NOMO-1 (cell line): ENCODE results near the gene PCK1.

Source experiments
- DNase-seq, 2 experiments: peaks; one replicate each; lab custom pipeline; 2025; ENCODE audit not compliant: unreplicated experiment in 2 of 2; lab: John Stamatoyannopoulos, UW

The PCK1 gene

GRCh38 chr20:57559658-57560553, 1.0 kb upstream of the PCK1 start:
- DNase-seq = no peak

DNA sequence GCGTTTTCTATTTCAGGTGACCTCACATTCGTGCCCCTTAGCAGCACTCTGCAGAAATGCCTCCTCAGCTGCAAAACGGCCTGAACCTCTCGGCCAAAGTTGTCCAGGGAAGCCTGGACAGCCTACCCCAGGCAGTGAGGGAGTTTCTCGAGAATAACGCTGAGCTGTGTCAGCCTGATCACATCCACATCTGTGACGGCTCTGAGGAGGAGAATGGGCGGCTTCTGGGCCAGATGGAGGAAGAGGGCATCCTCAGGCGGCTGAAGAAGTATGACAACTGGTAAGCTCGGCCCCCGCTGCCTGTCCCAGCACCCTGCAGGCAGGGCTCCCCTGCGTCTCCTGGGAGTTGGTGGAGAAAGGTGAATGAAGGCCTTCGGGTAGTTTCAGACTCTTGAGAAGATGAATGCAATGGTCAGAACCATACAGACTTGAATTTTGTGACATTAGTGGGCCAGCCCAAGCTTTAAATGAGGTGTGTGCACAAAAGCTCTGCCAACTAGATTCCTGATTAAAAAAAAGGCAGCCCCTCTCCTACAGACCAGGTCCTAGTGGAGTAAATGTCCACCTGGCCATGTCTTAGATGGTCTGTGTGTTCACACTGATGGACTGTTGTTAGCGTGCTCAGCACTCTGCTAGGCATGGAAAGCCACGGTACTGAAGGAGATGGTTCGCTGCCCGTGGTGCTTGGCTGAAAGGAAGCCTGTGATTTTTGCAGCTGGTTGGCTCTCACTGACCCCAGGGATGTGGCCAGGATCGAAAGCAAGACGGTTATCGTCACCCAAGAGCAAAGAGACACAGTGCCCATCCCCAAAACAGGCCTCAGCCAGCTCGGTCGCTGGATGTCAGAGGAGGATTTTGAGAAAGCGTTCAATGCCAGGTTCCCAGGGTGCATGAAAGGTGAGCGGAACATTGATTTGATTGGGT, 708 bp downstream of the PCK1 start:
- no peak for DNase-seq

- DNase-seq = no peak
Observed at GRCh38 chr20:57562541-57563465, 1.9 kb downstream of the PCK1 start.

GRCh38 chr20:57563522-57563921, 2.6 kb downstream of the PCK1 start:
- no peak for DNase-seq

GRCh38 chr20:57564180-57564802, 3.4 kb downstream of the PCK1 start:
- DNase-seq = no peak

GRCh38 chr20:57564951-57565642, 4.2 kb downstream of the PCK1 start:
- DNase-seq = no peak

GRCh38 chr20:57566399-57566798, 5.5 kb downstream of the PCK1 start:
- DNase-seq = no peak

GRCh38 chr20:57566803-57567459, 6.0 kb downstream of the PCK1 start:
- DNase-seq = no peak

DNA sequence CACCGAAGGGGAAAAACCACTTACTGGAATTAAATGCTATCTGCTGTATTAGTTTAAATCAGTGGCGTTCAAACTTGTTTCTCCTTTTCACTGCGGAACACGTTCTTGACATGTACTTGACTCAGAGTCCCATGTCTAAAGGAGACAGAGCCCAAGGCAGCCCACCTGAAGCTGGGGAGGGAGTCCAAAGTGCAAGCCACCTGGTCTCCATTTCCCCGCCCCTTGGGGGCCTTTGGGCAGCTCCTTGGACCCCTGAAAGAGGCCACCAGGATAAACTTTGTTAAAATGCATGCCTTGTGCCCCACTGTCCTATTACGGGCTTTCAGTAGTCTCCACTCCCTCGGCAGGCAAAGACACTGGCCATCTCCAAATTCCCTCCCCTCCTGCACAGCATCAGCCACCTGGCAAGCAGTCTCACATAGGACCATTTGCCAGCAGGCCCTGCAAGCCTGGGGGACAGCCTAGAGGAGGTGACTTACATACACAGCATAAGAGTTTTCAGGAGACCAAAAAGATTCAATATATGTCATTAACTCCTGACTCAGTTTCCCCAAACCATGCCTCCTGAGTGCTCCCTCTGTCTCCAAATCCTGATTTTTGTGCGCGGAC, 6.7 kb downstream of the PCK1 start:
- DNase-seq = no peak

DNA sequence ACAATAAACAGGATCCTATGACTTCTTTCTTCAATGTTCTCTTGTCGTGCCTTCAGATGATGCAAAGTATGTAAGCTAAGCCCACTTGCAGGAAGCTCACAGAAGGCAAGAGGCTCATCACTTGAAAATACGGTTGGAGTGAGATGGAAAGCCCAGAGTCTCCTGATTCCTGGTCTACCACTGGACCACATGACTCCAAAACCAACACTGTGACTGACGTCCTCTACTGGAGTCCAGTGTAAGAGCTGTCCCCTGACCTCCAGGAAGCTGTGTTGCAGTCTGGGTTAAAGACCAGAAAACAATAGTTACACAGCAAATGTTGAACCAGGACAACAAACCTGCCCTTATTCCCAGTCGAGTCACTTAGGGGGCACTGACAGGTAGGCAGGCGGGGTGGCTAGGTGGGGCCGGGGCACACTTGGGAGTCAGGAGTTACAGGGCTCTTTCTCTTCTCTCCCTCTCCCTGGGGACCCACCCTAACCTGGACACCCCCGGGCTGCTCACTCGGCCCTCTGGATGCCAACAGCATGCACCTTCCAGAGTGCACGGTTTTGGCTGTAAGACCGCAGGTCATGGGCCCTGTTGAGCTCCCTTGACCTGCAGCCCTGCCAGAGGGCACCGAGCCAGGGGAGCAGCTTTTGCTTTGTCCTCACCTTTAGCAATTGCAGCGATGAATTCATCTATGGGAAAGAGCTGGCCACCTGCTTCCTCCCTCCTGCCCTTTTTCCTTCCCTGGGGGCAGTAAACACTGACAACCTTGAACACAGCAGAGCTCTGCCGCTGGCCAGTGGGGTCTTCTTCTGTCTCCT, 7.4 kb downstream of the PCK1 start:
- no peak for DNase-seq

- DNase-seq = no peak
Observed at GRCh38 chr20:57568960-57569359, 8.1 kb downstream of the PCK1 start.

DNA sequence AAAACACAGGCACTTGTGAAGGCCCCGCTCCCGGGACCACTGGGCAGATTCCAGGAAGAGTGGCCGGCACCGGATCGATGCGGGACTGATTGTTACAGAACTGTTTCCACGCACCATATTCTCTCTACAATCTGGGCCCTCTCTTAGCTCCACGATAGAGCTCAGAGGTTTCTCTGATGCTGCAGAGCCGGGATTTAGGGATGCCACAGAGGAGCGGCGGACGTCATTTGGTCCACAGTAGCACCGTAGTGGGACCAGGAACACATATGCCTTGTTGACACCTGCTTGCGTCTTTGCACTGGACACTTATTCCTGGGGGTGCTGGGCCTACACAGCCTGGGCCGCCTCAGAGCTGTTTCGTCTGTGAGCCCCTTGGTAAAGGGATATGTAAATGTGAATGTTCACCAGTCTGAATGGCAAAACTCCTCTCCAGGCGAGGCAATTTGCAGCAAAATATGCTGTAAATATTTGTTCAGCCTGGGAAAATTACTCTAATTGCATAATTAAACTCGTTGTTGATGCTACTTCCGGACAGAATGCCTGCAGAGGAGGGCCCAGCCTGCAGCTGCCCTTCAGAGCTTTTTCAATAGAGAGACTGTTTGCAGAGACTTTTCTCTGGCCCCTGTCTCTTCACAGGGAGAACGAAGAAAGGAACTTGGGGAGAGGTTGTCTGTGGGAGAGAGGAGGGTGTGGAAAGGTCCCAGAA, 9.4 kb downstream of the PCK1 start:
- no peak for DNase-seq

DNA sequence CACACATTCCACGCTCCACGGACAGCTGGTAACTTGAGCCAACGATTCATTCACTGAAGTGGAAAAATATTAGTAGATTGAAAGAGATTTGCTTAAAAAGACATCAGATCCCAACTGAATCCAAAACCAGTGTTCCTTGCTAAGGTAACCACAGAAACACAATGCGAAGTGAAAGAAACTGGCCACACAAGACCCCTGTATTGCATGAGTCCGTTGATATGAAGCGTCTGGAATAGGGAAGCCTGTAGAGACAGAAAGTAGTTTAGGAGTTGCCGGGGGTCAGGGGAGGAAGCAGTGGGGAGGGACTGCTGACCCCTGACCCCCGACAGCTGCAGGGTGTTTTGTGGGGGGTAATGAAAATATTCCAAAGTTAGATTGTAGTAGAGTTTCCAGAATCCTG, 10.0 kb downstream of the PCK1 start:
- DNase-seq = no peak

- DNase-seq = no peak
Observed at GRCh38 chr20:57571782-57572416, 11.0 kb downstream of the PCK1 start.

DNA sequence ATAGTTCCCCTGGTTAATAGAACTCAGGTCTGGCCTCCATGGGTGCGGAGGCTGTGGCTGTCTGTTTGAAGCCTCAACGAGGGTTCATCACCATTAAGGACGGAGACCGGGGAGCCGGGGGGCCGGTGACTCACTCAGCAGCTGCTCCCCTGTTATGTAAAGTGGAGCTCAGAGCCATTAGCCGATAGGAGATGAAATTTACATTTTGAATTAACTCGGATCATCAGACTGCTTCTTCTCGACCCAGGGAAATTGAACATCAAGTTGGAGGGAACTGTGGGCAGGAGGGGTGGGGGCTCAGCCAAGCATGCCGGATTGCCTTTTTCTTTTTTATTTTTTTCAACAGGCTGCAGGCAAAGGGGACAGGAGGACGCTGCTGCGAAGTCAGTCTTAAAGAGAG, 12.3 kb downstream of the PCK1 start:
- DNase-seq = no peak

- DNase-seq = no peak
Observed at GRCh38 chr20:57573894-57574293, 13.0 kb downstream of the PCK1 start.

DNA sequence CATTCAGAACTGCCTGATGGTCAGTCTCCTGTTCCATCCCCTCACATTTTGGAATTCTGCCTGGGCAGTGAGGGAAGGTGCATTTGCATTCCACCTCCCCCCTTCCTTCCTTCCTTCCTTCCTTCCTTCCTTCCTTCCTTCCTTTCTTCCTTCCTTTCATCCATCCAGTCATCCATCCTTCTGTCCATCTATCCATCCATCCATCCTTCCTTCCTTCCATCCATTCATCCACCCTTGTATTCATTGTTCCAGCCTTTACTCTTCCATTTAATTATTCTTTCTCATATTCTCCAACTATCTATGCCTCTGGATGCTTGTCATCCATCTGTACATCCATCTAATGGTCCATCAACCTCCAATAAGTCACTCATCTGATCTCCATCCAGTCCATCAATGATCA, 14.0 kb downstream of the PCK1 start:
- DNase-seq = no peak
